ENCODE data around the gene TOX4.

The TOX4 gene

GRCh38 chr14:21505012-21505553 is 28.1 kb downstream of the TOX4 start:
- no peak for DNase-seq

GRCh38 chr14:21506557-21506956 is 29.6 kb downstream of the TOX4 start:
- DNase-seq: no peak

GRCh38 chr14:21509432-21510143 is 32.6 kb downstream of the TOX4 start:
- no peak for DNase-seq

- peak; percentile 99 for DNase-seq
Observed at GRCh38 chr14:21510735-21511657, 34.0 kb downstream of the TOX4 start, which contains the start of gene METTL3. METTL3 (minus strand) TSS chr14:21511340; CDS start chr14:21511223, 117 bp downstream.

- no peak for DNase-seq
Observed at GRCh38 chr14:21514341-21514740, 37.3 kb downstream of the TOX4 start.

GRCh38 chr14:21518725-21519124 is 41.7 kb downstream of the TOX4 start:
- no peak for DNase-seq

GRCh38 chr14:21520767-21521166 is 43.8 kb downstream of the TOX4 start:
- DNase-seq: no peak

GRCh38 chr14:21521501-21521900 is 44.5 kb downstream of the TOX4 start:
- DNase-seq: no peak

GRCh38 chr14:21523203-21523602 is 46.2 kb downstream of the TOX4 start:
- no peak for DNase-seq

- no peak for DNase-seq
Observed at GRCh38 chr14:21524575-21525490, 47.8 kb downstream of the TOX4 start.

- DNase-seq: no peak
Observed at GRCh38 chr14:21525571-21525961, 48.6 kb downstream of the TOX4 start.

- peak; percentile 96 for DNase-seq
Observed at GRCh38 chr14:21525962-21526671, 49.1 kb downstream of the TOX4 start, which contains the start of gene SALL2. SALL2 (minus strand) TSS chr14:21526346; CDS start chr14:21526127, 219 bp downstream.

GRCh38 chr14:21526672-21527317 is 49.8 kb downstream of the TOX4 start:
- peak; percentile 50 for DNase-seq

- DNase-seq: no peak
Observed at GRCh38 chr14:21527318-21527679, 50.3 kb downstream of the TOX4 start.

GRCh38 chr14:21528381-21529348 is 51.7 kb downstream of the TOX4 start:
- DNase-seq: no peak

GRCh38 chr14:21529515-21529914 is 52.5 kb downstream of the TOX4 start:
- no peak for DNase-seq

- no peak for DNase-seq
Observed at GRCh38 chr14:21533294-21533693, 56.3 kb downstream of the TOX4 start.

- DNase-seq: no peak
Observed at GRCh38 chr14:21534576-21534975, 57.6 kb downstream of the TOX4 start.

- DNase-seq: no peak
Observed at GRCh38 chr14:21535545-21536417, 58.8 kb downstream of the TOX4 start.
